ENCODE measurements around the gene NCK2. TPM values are rescaled to one million over a fixed set of nuclear protein-coding genes. Genes with fewer than 3 reads are reported as not detected.

The NCK2 gene
- total RNA-seq, 1 experiment from 2014 or later, result 30.3 TPM

DNA sequence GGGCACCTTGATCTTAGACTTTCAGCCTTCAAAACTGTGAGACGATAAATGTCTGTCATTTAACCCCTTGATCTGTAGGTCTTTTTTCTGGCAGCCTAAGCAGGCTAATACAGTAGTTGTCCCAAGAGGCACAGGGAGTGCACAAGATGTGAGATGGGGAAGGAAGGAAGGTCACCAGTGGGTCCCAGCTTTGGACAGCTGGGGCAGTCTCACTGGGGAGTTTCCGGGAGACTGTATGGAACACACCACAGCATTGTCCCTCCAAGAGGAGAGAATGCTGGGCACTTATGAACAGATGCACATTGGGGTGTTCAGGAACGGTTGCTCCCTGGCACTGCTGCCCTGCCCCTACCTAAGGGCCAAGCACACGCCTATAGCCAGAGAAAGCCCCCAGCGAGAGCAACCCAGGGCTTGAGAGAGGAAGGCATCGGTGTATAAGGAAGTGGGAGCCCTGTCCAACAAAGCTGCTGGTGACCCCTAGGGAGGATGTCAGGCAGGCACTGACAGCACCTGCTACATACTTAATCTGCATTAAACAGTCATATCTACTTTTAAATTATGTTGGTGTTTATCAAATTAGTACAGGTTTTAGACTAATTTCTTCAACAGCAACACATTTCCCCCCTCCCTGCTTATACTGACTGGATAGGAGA, 11.6 kb upstream of the NCK2 start:
- no peak for DNase-seq (ENCODE audit: low read depth)
- in situ Hi-C loops (cut with HindIII; ENCODE audit: low pct_unique_long_range_greater_than_20kb, low sequenced_read_pairs), result no loop called here

DNA sequence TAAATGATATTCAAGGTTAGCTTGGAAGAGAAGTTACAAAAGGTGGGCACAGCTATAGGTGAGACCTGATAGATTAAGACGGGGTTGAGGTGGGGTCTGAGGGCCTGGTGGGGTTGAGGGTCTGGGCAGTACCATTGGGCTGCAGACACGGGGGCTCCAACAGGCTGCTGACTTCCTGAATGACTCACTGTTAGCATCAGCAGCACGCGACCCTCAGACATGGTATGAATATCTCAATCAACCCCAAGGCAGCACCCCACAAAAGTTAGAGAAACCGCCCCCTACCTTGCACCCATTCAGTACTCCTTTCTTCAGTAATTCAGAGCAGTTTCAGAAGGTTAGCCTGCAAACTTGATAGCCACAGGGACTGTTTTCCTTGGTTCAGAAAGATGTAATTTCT, 10.8 kb upstream of the NCK2 start:
- in situ Hi-C loops (cut with HindIII; ENCODE audit: low pct_unique_long_range_greater_than_20kb, low sequenced_read_pairs), result no loop called here
- no peak for DNase-seq (ENCODE audit: low read depth)

DNA sequence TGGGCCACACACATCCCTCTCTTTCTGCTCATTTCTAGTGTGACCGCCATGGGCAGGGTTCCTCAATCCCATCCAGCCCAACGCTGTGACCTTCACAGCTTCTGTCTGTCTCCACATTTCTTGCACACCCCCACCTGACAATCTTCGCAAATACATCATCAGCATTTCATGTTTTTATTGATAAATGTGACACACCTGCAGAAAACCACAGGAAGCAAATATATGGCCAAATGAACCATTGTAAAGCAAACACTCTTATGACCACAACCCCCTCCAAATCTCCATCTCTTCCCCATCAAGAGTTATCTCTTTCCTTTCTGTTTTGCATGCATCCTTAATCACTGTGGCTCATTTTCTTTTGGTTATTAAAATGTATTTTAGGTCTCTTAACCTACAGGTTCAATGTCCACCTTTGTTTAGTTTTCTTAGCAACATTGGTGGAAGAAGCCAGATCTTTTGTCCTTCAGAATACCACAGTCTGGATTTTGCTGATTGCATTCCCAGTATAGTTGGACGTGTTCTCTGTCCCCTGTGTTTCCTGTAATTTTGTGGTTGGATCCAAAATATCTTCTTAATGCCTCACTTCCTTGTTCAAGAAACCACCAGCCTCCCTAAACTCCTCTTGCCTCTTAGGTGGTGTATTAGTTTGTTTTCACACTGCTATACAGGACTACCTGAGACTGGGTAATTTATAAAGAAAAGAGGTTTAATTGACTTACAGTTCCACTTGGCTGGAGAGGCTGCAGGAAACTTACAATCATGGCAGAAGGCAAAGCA, 9.8 kb upstream of the NCK2 start:
- in situ Hi-C loops (cut with HindIII; ENCODE audit: low pct_unique_long_range_greater_than_20kb, low sequenced_read_pairs), result no loop called here
- no peak for DNase-seq (ENCODE audit: low read depth)

DNA sequence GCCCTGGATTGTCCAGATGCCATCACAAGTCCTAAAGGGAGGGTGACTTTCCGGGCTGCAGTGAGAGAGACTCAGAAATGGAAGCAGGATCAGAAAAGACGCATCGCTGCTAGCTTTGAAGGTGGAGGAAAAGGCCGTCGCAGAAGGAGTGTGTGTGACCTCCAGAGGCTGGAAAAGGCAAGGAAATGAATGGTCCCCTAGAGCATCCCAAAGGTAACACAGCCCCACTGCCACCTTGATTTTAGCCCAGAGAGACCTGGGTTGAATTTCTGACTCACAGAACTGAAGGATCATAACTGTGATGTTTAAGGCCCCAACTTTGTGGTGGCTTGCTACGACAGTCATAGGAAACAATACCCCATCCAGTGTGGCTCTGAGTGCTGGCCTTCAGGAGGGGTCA, 8.6 kb upstream of the NCK2 start:
- in situ Hi-C loops (cut with HindIII; ENCODE audit: low pct_unique_long_range_greater_than_20kb, low sequenced_read_pairs), result no loop called here
- no peak for DNase-seq (ENCODE audit: low read depth)

DNA sequence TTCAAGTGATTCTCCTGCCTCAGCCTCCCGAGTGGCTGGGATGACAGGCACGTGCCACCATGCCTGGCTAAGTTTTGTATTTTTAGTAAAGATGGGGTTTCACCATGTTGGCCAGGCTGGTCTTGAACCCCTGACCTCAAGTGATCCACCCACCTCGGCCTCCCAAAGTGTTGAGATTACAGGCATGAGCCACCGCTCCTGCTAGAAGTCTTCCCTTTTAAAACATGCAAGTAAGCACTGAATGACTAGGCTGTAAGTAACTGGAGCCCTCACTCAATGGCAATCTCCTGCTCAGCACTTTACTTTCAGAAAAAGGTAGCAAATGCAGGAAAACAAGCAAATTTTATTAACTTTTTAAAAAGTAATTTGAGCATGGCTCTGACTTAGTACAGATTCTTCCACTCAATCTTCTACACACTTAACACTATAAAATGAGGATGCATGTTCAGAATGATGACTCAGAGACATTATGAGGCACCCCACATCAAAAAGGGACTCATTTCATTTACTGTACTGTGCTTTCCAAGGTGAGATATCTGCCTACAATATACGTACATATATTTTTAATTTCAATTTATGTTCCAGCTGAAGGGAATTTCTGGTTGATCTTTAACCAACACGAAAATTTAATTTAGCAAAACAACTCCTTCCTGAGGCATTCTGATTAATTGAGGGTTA, 6.6 kb upstream of the NCK2 start:
- DNase-seq (ENCODE audit: low read depth), result no peak
- in situ Hi-C loops (cut with HindIII; ENCODE audit: low pct_unique_long_range_greater_than_20kb, low sequenced_read_pairs), result no loop called here

DNA sequence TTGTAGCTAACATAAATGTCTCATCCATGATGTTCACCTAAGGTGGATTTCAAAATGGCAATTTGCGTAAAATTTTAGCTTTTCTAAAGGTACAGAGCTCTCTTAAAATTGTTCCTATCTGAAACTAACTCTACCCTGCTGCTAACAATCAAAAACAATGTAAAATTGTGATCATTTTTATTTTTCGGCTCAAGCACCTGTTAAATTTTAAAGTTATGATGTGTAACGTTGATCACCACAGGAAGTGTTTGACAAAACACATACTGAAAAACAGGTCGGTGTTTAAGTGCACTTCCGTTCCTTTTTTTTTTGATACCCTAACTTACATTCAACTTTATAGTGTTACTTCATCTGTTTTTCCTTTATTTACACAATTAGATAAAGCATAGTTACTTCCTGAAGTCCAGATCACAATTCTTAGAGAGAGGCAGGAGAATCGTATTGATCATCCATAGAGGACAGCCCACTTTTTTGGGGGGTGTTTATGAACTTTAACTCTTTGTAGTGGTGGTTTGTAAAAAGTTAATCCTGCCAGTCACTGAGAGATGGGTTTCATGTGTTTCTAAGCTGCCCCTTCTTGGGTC, 6.0 kb upstream of the NCK2 start:
- in situ Hi-C loops (cut with HindIII; ENCODE audit: low pct_unique_long_range_greater_than_20kb, low sequenced_read_pairs), result no loop called here
- no peak for DNase-seq (ENCODE audit: low read depth)

DNA sequence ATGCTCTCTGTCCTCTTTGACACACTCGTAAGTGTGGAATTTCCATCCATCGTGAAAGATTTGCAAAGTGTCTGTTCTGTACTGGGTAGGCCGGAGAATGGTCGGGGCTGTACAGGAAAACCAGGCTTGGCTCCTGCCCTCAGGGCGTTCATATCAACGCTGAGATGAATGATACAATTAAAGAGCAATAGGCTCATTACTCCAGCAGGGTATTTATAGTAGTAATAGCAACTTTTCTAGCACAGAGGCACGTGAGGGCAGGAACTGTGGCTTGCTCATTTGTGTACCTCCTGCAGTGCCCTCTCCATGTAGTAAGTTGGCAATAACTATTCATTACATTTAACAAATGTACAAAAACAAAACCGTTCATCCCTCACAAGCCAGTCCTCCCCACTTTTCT, 5.3 kb upstream of the NCK2 start:
- DNase-seq (ENCODE audit: low read depth), result no peak
- in situ Hi-C loops (cut with HindIII; ENCODE audit: low pct_unique_long_range_greater_than_20kb, low sequenced_read_pairs), result no loop called here

DNA sequence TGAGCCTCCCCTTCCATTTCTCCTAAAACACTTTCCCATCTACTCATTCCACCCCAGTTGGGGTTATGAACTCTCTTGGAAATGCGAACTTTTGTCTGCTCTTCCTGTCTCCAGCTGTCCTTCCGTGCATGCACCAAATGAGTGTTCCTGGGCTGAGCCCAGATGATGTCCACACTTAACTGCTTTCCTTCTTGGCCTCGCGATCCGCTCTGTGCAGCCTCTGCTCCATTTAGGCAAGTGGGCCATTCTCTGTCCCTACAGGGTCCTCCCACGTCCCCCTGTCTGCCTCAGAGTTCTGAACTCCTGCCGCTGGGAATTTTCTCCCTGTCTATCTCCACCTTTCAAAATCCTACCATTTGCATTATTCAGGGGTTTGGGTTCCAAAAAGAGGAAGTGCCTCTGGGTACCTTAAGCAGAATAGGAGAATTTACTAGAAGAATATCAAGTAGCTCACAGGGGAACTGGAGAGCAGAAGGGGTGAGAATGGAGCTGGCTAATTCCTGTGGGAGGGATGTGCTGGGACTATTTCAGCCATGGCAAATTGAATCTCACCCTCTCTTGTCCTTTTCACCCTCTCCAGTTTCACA, 4.7 kb upstream of the NCK2 start:
- no peak for DNase-seq (ENCODE audit: low read depth)
- in situ Hi-C loops (cut with HindIII; ENCODE audit: low pct_unique_long_range_greater_than_20kb, low sequenced_read_pairs), result no loop called here

DNA sequence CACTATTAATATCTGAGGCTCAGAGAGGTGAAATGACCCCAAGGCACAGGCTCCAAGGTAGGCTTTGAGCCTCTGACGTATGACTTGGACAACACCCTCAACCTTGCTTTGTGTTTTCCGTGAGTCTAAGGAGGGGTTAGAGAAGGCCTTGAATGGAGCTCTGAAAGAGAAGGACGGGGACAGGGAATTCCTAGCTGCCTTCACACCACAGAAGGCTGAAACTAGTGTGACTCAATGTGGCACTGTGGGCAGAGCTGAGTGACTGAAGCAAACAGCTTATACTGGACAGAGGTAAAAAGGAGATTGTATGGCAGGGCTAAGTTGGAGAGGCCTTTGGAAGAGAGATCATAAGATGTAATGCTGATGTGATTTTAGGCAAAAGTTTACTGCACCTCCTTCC, 3.5 kb upstream of the NCK2 start:
- in situ Hi-C loops (cut with HindIII; ENCODE audit: low pct_unique_long_range_greater_than_20kb, low sequenced_read_pairs), result no loop called here

DNA sequence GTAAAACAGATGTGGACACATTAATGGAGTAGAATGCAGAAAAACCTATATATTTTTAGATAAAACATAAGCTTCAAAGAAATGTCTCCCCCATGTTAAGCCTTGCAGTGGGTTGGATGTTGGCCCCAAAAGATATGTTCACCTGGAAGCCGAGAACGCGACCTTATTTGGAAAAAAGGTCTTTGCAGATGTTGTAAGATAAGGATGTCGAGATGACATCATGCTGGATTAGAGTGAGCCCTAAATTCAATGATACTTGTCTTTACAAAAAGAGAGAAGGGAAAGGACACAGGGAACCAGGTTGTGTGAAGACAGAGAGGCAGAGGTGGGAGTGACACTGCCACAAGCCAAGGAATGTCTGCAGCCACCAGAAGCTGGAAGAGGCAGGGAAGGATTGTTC, 3.1 kb upstream of the NCK2 start:
- no peak for DNase-seq (ENCODE audit: low read depth)
- in situ Hi-C loops (cut with HindIII; ENCODE audit: low pct_unique_long_range_greater_than_20kb, low sequenced_read_pairs), result no loop called here

More for the DNA sequence above, 3.5 kb upstream of the NCK2 start:
- no peak for DNase-seq (ENCODE audit: low read depth)

DNA sequence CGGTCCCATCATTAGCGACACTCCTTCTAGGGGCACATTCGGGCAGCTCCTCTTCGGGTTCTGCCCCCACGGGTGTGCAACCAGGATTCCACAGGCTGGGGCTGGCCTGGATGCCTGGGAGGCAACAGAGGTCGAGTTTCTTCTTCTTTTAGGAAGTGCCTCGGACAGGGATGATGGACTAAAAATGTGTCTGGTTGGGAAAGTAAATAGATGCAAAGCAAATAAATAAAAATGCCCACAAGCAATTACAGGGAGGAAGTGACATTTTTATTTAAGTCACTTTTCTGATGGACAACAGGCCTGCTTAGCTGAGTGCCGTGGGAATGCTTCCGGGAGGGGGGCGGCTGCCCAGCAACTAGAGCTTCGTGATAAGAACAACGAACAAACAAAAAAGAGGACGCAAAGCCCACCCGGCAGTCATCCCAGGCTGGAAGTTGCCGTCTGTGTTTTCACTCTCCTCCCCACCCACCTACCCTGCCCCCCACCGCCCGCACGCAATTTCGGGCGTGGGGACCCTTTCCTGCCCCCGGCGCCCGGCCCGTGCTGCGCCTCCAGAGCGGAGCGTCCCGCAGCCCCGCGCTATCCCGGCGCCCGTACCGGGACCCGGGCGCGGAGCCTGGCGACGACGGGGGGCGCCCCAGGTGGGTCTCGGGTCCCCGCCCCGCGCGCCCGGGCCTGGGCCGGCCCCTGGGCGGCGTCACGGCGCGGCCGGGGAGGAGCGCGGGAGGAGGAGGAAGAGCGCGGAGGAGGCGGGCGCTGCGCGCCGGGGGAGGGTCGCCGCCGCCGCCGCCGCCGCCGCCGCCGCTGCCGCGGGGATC, 412 bp upstream of the NCK2 start:
- DNase-seq (ENCODE audit: low read depth), result peak; percentile 52
- in situ Hi-C loops (cut with HindIII; ENCODE audit: low pct_unique_long_range_greater_than_20kb, low sequenced_read_pairs), result no loop called here

DNA sequence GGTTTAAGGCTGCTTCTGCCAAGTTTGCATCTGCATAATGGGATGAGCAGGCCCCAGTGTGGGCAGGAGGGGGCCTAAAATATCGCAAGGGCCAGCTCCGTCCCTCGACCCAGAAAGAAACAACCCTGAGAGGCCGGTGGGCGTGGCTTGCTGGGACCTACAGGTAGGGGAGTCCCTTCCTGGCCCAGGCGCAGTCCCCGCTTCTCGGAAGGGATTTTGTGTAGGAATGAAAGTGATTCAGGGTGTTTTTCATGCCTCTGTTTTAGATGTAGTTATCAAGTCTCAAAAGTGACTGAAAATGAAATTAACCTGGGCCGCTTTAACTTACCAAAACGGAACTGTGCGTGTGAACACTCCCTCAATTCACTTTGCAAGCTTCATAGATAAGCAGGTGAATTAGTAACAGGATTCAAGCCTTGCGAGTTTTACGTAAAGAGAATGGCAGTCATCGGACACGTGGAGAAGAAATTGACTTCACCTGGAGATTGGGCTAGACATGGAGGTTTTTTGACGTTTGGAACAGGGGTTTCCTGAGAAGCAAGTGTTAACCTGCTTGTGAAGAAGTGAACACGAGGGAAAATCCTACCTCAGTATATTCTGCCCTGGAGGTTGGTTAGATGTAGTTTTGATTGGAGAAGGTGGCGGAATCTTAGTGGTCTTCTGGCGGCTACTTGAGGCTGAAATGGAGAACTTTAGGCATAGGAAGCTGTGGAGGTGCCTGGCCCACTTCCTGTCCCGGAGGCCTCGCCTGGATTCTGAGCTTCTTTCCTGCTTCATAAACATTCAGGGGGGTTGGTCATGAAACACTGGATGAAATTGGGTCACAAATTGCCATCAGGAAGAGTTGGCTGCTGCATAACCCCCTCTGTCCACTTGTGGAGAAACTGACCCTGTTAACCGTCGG, 1.7 kb downstream of the NCK2 start:
- DNase-seq (ENCODE audit: low read depth), result no peak
- in situ Hi-C loops (cut with HindIII; ENCODE audit: low pct_unique_long_range_greater_than_20kb, low sequenced_read_pairs), result no loop called here

DNA sequence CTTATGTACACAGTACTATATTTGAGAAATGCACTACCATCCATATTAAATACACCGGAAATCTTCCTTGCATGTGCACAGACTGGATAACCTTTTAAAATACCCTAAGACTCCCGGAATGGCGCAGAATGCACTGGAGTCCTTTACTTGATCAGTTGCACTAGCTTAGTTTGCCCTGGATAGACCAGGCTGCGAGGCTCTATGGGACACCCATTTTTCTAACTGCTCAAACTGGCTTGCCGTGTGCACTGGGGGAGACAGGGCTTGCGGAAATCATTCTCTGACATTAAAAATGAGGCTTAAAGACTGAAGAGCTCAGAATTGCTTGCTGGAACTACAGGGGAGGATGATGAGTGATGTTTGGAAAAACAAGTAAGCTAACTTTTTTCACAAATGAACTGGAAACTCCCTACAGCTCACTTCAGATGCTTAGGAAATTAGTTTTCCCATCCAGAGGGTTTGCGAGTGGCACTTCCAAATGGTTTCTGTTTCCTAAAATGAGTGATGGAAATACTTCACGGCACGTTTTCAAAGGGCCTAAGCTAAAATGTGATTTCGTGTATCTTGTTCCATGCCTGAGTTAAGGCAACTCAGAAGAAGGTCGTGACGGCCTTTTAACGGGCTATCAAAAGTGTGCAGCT, 2.7 kb downstream of the NCK2 start:
- in situ Hi-C loops (cut with HindIII; ENCODE audit: low pct_unique_long_range_greater_than_20kb, low sequenced_read_pairs), result no loop called here
- DNase-seq (ENCODE audit: low read depth), result no peak

DNA sequence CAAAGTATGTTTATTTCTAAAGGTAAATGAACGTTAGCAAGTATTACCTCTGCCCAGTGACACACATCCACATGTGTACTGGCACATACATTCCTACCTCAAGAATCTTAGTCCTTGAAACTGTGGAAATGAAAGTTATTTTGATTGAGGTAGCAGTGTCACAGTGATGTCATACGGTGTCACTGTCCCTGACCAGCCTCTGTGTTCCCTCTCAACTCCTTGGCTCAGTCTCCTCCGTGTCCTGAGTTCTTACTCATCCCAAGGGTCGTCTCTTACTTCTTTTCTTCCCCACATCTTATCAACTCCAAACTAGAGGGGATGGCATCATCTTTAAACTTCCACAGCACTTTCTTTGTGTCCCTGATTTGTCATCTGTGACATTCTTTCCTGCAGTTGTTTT, 3.3 kb downstream of the NCK2 start:
- peak; percentile 16 for DNase-seq (ENCODE audit: low read depth)
- in situ Hi-C loops (cut with HindIII; ENCODE audit: low pct_unique_long_range_greater_than_20kb, low sequenced_read_pairs), result no loop called here

DNA sequence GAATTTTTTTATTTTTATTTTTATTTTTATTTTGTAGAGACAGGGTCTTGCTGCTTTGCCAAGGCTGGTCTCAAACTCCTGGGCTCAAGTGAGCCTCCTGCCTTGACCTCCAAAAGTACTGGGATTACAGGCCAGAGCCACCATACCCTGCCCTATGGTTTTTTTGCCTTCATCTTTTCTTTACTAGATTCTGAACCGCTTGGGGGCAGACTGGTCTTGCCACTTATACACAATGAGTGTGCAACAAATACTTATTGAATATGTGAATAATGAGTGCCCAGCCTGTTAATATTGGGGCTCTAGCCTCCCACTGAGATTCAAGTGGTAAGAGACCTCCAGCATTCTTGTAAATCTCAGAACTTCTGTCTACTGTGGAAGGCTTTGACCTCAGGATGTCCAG, 3.9 kb downstream of the NCK2 start:
- in situ Hi-C loops (cut with HindIII; ENCODE audit: low pct_unique_long_range_greater_than_20kb, low sequenced_read_pairs), result no loop called here
- DNase-seq (ENCODE audit: low read depth), result no peak

DNA sequence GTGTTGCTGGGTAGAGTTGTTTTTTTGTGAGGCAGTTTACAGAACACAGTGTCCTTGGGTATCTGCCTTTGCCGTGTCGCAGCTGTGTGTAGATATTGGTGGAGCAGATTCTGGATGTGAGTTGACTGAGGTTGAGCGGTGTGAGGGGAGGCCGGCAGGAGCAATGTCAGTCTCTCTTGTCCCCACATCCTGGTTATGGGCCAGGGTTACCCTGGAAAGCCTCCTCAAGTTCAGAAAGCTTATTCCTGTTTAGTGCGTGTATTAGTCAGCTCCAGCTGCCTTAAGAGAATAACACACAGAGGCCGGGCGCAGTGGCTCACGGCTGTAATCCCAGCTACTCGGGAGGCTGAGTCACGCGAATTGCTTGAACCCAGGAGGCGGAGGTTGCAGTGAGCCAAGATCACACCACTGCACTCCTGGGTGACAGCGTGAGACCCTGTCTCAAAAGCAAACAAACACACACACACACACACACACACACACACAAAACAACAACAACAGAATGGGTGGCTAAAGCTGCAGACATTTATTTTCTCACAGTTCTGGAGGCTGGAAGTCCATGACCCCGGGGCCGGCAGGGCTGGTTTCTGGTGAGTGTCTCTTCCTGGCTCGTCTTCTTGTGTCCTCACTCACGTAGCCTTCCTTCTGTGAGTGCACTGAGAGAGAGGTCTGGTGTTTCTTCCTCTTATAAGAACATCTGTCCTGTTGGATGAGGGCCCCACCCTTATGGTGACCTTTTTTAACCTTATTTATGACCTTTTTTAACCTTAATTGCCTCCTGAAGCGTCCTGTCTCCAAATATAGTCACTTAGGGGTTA, 5.1 kb downstream of the NCK2 start:
- DNase-seq (ENCODE audit: low read depth), result no peak
- in situ Hi-C loops (cut with HindIII; ENCODE audit: low pct_unique_long_range_greater_than_20kb, low sequenced_read_pairs), result no loop called here
